H1 (cell line): Measurements from ENCODE around the gene MEIOB.

Experiments used
- CEBPB ChIP-seq: IDR thresholded peaks from 2 replicates; pipeline ENCODE4 v1.6.1; 2012; ENCODE audit warnings: low read depth, low read length
- EP300 ChIP-seq, 2 experiments: IDR thresholded peaks; 1 replicate in 1 of 2; 2 replicates in 1 of 2; pipeline ENCODE4 v1.6.1; 2011 to 2012; ENCODE audit warnings: low read depth in 2 of 2, low read length in 2 of 2, mild to moderate bottlenecking in 2 of 2, borderline replicate concordance in 1 of 2, inconsistent platforms in 1 of 2, moderate library complexity in 1 of 2
- FOSL1 ChIP-seq: IDR thresholded peaks from 2 replicates; pipeline ENCODE4 v1.6.1; 2011; ENCODE audit warnings: mild to moderate bottlenecking, low read depth, low read length, moderate library complexity; ENCODE audit not compliant: insufficient read depth
- GABPA ChIP-seq: IDR thresholded peaks from 2 replicates; pipeline ENCODE4 v1.6.1; 2011; ENCODE audit warnings: mild to moderate bottlenecking, low read length, moderate library complexity, borderline replicate concordance; ENCODE audit not compliant: insufficient read depth
- HDAC6 ChIP-seq: IDR thresholded peaks from one replicate; pipeline ENCODE4 v1.7.1; 2012; ENCODE audit warnings: low read depth, mild to moderate bottlenecking, inconsistent platforms, low read length, moderate library complexity
- KDM4A ChIP-seq: IDR thresholded peaks from one replicate; pipeline ENCODE4 v1.7.1; 2012; ENCODE audit warnings: low read depth, mild to moderate bottlenecking, moderate library complexity, low read length, inconsistent platforms; ENCODE audit not compliant: severe bottlenecking
- MAFK ChIP-seq: IDR thresholded peaks from 2 replicates; pipeline ENCODE4 v1.6.1; 2012; ENCODE audit warnings: low read depth, mild to moderate bottlenecking, improper control_type of control experiment, low read length
- PHF8 ChIP-seq: fragments of 200-600 bp; sonication (generic); conservative IDR thresholded peaks from 2 replicates; pipeline ENCODE4 v1.7.1; 2012; ENCODE audit warnings: low read depth, mild to moderate bottlenecking, inconsistent platforms, low read length, moderate library complexity
- POLR2A ChIP-seq, 2 experiments: IDR thresholded peaks; 1 replicate in 1 of 2; 2 replicates in 1 of 2; pipeline ENCODE4 v1.6.1; 2011; ENCODE audit warnings: low read depth in 2 of 2, low read length in 2 of 2, mild to moderate bottlenecking in 2 of 2; ENCODE audit errors: control extremely low read depth in 1 of 2
- SRF ChIP-seq: IDR thresholded peaks from 2 replicates; pipeline ENCODE4 v1.6.1; 2011; ENCODE audit warnings: mild to moderate bottlenecking, low read depth, low read length, moderate library complexity
- SUZ12 ChIP-seq: fragments of 200-600 bp; sonication (generic); IDR thresholded peaks from 2 replicates; pipeline ENCODE4 v1.6.1; 2012; ENCODE audit warnings: mild to moderate bottlenecking, inconsistent platforms, low read length, moderate library complexity, mixed read lengths
- TCF12 ChIP-seq: IDR thresholded peaks from 2 replicates; pipeline ENCODE4 v1.6.1; 2011; ENCODE audit warnings: low read depth, mild to moderate bottlenecking, low read length
- TF ChIP-seq, protein P1 (sequence below), 3 experiments: IDR thresholded peaks; 1 replicate in 2 of 3; 2 replicates in 1 of 3; pipeline versions ENCODE4 v1.5.1 to v1.6.1; 2011; ENCODE audit warnings: low read length in 3 of 3, mild to moderate bottlenecking in 3 of 3, inconsistent platforms in 2 of 3, low read depth in 1 of 3, moderate library complexity in 1 of 3; ENCODE audit not compliant: insufficient read depth in 1 of 3; ENCODE audit errors: control extremely low read depth in 1 of 3

DNA sequence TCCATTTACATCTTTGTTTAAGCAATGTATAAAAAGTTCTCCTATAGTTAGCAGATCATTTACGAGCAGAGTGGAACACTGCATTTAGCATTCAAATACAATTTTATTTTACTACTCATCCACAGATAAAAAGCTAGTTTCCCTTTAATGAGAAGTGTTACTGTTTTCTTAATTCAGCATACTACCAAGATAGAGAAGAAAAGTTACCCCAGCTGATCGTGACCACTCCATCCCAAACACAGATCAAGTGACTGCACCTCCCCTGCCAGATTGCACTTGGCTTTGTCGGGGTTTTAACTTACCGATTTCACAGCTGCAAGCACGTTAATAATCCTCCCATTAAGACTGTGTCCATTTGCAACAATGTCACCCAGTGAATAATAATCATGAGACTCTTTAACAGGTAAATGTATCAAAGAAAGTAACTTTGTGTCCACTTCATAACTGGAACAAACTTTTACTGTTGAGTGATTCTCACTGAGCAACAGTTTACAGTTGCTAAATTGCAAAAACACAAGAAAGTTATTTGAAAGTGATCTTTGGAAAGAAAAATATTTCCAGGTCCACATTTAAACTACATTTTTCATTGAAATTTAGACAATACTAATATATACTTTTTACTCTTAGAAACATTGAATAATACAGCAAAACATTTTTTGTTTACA lies 14.4 kb downstream of the MEIOB start:
- TF ChIP-seq, protein P1, sequence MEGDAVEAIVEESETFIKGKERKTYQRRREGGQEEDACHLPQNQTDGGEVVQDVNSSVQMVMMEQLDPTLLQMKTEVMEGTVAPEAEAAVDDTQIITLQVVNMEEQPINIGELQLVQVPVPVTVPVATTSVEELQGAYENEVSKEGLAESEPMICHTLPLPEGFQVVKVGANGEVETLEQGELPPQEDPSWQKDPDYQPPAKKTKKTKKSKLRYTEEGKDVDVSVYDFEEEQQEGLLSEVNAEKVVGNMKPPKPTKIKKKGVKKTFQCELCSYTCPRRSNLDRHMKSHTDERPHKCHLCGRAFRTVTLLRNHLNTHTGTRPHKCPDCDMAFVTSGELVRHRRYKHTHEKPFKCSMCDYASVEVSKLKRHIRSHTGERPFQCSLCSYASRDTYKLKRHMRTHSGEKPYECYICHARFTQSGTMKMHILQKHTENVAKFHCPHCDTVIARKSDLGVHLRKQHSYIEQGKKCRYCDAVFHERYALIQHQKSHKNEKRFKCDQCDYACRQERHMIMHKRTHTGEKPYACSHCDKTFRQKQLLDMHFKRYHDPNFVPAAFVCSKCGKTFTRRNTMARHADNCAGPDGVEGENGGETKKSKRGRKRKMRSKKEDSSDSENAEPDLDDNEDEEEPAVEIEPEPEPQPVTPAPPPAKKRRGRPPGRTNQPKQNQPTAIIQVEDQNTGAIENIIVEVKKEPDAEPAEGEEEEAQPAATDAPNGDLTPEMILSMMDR (IDR thresholded peaks at IDR 0.05; ENCODE audit: control extremely low read depth in 1 of 3, insufficient read depth in 1 of 3, low read depth in 1 of 3, low read length in 3 of 3) = no peak
- TF ChIP-seq PHF8 (no peak), POLR2A (IDR thresholded peaks at IDR 0.05; ENCODE audit: control extremely low read depth in 1 of 2, low read depth in 2 of 2, low read length in 2 of 2) (no peak), SRF (no peak), FOSL1 (no peak), EP300 (IDR thresholded peaks at IDR 0.05; ENCODE audit: borderline replicate concordance in 1 of 2, low read depth in 2 of 2, low read length in 2 of 2) (no peak), CEBPB (no peak), KDM4A (no peak), SUZ12 (no peak), HDAC6 (no peak), MAFK (no peak), GABPA (no peak), TCF12 (no peak)
